GM19240 (cell line): Measurements from ENCODE around the gene TMC7.

Experiments
- DNase-seq: peaks from one replicate; pipeline ENCODE4 v3.0.0; 2011; ENCODE audit warnings: low spot score; ENCODE audit not compliant: insufficient read length

The TMC7 gene

DNA sequence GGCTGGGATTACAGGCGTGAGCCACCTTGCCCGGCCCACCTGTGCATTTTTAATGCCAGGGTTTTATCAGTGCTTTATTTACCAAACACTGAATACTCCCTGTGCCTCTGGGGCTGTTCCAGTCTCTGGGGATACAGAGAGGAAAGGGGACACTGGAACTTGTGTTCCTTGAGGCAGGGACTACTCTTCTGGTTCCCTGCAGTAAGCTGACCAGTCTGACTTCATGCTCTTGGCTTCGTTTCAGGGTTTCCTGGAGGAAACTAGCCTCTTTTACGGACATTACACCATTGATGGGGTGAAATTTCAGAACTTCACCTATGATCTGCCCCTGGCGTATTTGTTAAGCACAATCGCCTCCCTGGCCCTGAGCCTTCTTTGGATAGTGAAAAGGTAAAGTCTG lies 46.2 kb downstream of the TMC7 start:
- no peak for DNase-seq

DNA sequence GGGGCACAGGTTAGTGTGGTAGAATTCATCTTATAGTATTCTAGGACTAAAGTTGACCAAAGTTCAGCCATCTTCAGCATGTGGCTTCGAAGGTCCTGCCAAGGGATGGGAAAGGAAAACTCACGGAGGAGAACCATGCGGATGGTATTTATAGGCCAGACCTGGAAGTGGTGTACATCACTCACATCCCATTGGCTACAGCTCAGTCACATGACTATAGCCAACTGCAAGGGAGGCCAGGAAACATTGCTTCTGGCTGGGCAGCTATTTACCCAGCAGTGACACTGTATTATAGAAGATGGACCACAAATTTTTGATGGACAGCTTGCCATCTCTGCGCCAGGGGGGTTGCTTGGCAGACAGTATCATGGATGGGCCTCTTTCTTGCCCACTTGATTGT lies 48.0 kb downstream of the TMC7 start:
- DNase-seq: no peak

DNA sequence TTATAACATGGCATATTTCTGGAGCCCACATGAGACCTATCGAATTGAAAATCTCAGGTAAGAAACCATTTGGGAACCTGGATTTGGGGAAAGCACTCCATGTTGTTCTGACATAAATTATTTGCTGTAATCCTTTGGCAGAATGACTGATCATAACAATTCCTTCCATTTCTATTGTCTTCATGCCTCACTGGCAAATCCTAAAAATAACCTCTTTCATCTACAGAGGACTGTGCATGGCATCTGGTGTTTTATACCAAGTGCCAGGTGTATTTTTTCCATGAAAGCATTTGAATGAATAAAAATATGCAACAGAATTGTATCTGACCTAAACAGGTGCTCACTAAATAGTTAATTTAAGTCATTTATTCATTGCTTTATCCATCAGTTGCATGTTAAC lies 50.0 kb downstream of the TMC7 start:
- no peak for DNase-seq

- DNase-seq: no peak
Observed at GRCh38 chr16:19040400-19040799, 56.7 kb downstream of the TMC7 start.

DNA sequence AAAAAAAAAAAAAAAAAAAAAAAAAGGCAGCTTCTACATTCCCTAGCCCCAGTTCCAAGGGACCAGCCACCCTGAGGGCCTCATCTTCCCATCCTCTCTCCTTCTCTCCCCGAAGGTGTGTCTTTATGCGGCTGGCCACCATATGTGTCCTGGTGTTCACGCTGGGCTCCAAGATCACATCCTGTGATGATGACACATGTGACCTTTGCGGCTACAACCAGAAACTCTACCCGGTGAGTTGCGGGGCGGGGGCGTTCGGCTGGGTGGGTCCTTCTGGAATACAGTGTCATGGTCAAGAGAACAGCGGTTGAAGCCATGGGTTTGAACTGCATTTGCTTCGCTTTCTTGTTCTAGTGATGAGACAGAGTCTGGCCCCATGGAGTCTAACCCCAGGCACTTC lies 61.0 kb downstream of the TMC7 start:
- no peak for DNase-seq

DNA sequence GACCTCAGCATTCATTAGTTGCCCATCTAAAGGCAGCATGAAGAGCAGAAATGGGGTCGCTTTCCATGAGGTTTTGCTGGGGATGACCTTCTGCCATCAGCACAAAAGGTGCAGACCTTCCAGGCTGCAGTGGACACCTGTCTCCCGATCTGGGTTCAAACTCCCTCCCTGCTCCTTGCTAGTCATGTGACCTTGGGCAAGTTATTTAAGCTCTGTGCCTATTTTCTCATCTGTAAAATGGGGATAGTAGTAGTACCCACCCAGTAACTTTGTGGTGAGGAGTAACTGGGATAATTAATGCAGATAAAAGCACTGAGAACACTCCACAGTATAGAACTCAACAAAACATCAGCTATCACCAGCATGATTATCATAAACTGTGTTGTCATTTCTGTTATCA lies 62.3 kb downstream of the TMC7 start:
- no peak for DNase-seq

DNA sequence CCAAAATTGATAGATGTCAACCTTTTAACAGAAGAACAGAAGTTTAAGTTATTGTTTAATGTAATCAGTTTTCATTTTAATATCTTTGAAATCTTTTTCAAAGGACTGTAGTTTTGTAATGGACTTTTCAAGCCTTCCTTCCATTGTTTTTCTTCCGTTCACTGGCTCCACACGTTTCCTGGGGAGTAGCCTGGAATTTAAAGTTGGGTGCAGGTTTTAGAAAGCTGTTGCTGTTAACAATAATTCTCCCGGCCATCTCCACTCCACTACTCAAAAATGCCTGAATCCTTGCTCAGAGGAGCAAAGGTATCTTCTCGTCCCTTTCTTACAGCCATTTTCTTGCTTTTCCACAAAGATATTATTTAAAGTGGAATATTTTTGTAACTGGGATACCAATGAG lies 79.0 kb downstream of the TMC7 start:
- DNase-seq: no peak

- DNase-seq: no peak
Observed at GRCh38 chr16:19066988-19067348, 83.2 kb downstream of the TMC7 start.

GRCh38 chr16:19067349-19068236 lies 83.9 kb downstream of the TMC7 start, which contains the start of gene COQ7:
Gene COQ7, plus strand, starts transcription at chr16:19067614. Its CDS starts 51 bp downstream, at chr16:19067665.
- peak; percentile 90 for DNase-seq

DNA sequence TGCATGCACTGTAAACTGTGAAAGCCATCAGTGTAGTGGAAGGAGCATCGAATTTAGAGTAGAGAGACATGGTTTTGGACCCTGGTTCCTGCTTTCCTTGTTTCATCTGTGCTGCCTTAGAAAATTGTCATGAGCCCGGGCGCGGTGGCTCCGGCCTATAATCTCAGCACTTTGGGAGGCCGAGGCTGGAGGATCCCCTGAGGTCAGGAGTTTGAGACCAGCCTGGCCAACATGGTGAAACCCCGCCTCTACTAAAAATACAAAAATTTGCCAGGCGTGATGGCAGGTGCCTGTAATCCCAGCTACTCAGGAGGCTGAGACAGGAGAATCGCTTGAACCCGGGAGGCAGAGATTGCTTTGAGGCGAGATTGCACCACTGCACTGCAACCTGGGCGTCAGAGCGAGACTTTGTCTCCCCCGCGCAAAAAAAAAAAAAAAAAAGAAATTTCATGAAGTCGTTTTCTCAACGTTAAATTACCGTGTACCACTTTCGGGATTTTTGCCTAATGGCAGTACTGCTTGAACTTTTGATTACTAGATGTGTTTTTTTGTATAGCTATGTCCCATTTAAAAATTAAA lies 84.6 kb downstream of the TMC7 start:
- no peak for DNase-seq

GRCh38 chr16:19071811-19072777 lies 88.4 kb downstream of the TMC7 start:
- DNase-seq: no peak

- DNase-seq: no peak
Observed at GRCh38 chr16:19073344-19073743, 89.6 kb downstream of the TMC7 start.

DNA sequence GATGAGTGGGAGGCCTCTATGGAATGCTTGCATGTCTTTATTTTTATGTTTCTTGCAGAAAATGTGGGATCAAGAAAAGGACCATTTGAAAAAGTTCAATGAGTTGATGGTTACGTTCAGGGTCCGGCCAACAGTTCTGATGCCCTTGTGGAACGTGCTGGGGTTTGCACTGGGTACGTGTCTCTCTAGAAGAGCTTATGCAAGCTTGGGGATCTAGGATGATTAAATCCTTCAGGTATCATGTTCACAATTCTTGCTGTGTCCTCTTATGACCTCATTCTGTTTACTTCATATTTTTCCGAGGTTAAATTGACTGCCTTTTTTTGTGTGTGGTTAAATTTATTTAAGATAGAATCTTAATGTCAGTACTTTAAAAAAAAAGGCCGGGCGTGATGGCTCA lies 90.1 kb downstream of the TMC7 start:
- no peak for DNase-seq

- no peak for DNase-seq
Observed at GRCh38 chr16:19075511-19075910, 91.8 kb downstream of the TMC7 start.

DNA sequence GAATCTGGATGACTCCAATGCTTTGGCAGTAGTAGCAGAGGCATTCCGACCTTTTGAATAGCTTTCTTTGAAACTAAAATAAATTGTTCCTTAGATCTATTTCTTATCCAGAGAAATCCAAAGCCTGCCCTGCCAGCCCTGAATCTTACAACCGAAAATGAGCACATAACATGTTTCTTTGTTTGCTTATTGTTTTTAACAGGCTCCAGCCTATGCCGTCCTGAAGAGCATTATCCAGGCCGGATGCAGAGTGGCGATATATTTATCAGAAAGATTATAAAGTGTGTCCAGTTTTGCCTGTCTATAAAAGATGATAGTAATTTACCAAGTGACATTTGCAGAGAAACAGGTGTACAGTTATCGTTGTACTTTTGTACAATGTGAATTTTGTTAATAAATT lies 94.1 kb downstream of the TMC7 start:
- DNase-seq: no peak

DNA sequence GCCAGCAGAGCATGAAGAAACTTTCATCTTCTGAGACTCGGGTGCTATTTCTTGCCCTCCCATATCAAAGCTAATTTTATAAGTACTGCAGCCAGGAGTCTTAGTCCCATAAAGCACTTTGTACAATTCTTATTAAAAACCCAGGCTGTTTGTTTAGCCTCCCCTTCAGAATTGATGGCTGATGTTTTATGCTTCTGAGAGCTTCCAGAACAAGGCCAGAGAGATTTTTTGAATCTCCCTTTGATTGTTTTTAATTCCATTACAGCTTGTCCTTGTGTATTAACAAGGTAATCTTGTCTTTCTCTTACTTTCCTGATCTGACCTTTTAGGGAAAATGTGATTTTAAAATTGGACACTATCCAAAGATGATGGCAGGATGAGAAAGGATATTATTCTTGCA lies 99.9 kb downstream of the TMC7 start:
- DNase-seq: no peak

DNA sequence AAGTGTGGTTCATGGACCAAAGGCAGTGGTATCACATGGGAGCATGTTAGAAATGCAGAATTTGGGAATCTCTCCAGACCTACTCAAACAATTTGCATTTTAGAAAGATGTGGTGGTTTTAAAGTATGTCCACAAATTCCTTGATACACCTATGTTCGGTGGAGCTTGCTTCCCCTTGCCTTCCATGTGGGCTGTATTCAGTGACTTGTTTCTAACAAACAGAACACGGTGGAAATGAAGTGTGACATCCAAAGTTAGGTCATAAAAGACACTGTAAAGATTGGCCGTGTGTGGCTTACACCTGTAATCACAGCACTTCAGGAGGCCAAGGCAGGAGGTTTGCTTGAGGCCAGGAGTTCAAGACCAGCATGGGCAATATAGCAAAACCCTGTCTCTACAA lies 100.4 kb downstream of the TMC7 start:
- DNase-seq: no peak

GRCh38 chr16:19084879-19085278 lies 101.1 kb downstream of the TMC7 start:
- no peak for DNase-seq

DNA sequence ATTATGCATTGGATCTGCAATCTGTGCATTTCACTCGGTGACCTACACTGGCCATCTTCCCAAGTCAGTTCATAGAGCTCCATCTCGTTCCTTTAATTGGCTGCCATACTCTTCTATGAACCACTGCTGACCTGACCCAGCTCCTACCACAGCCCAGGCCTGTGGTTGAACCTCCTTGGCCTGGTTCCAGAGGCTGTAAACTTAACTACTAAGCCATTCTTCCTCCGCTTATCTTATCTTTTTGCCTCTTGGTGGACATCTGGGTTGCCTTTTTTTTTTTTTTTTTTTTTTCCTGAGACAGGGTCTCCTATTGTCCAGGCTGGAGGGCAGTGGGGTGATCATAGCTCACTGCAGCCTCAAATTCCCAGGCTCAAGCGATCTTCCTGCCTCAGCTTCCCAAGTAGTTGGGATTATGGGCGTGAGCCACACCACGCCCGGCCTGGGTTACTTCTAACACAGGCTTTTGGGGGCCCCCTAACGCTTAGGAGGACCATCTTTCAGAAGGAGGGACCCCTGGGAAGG lies 102.0 kb downstream of the TMC7 start:
- no peak for DNase-seq

GRCh38 chr16:19086322-19087199 lies 102.8 kb downstream of the TMC7 start:
- DNase-seq: peak; percentile 61
